Esophagus squamous epithelium (tissue), 5 donors: Measurements from ENCODE around the gene HSPA9. TPM values are rescaled to one million over a fixed set of nuclear protein-coding genes. Genes with fewer than 3 reads are reported as not detected.

ENCODE experiments used
- DNase-seq: peaks from one replicate; lab custom pipeline; 2025; lab: John Stamatoyannopoulos, UW
- H3K27ac ChIP-seq, 4 donors: fragments of 200-600 bp; sonication (generic); one replicate each; pipeline ENCODE4 v1.5.1; 2016 to 2019; ENCODE audit warnings: mild to moderate bottlenecking in 1 of 4
- H3K27me3 ChIP-seq, 4 donors: fragments of 200-600 bp; sonication (generic); 1 replicate in 3 of 4; 2 replicates in 1 of 4; pipeline versions ENCODE4 v1.5.1 to v1.6.0; 2017 to 2021; ENCODE audit warnings: antibody characterized with exemption in 1 of 4
- H3K36me3 ChIP-seq, 3 donors: fragments of 200-600 bp; sonication (generic); one replicate each; pipeline ENCODE4 v1.5.1; 2016 to 2019
- H3K4me1 ChIP-seq, 3 donors: fragments of 200-600 bp; sonication (generic); one replicate each; pipeline ENCODE4 v1.5.1; 2017 to 2019
- H3K4me3 ChIP-seq, 4 donors: fragments of 200-600 bp; sonication (generic); 1 replicate in 3 of 4; 2 replicates in 1 of 4; pipeline ENCODE4 v1.5.1; 2016 to 2019; ENCODE audit warnings: mild to moderate bottlenecking in 2 of 4, moderate library complexity in 1 of 4
- H3K9me3 ChIP-seq, 3 donors: fragments of 200-600 bp; sonication (generic); one replicate each; pipeline ENCODE4 v1.5.1; 2016 to 2019
- POLR2A ChIP-seq, 4 donors: fragments of 450-650 bp; IDR thresholded peaks; one replicate each; pipeline ENCODE4 v1.6.1; 2017; ENCODE audit warnings: antibody characterized with exemption in 4 of 4, mild to moderate bottlenecking in 4 of 4, moderate library complexity in 3 of 4
- WGBS, 2 donors: methylation state at CpG; one replicate each; pipeline ENCODE4 v1.1.5; 2018; 5-methylcytosine and 5-hydroxymethylcytosine counted together
- intact Hi-C: fragments of 100-400 bp; cut with DNase I; formaldehyde crosslinking; loops from one replicate; pipeline ENCODE4 v1.15.0; 2022
- small RNA-seq, 4 donors: library from RNA; depleted of rRNA; stranded (forward); fragments of <200 nt; gene quantifications; one replicate each; pipeline ENCODE3, GENCODE V24; 2016
- total RNA-seq, 4 donors: library from RNA; depleted of rRNA; stranded (reverse); fragments of >200 nt; gene quantifications; one replicate each; pipeline ENCODE4 v1.1.0, GENCODE V29; 2016
- TF ChIP-seq, protein P1 (sequence below), 6 experiments: fragments of 450-650 bp in 4 of 6; fragments of 200-600 bp in 2 of 6; sonication (generic) in 2 of 6; IDR thresholded peaks; one replicate each; pipeline ENCODE4 v1.5.1; 2016 to 2019; ENCODE audit warnings: antibody characterized with exemption in 6 of 6, mild to moderate bottlenecking in 4 of 6, moderate library complexity in 4 of 6
- donor health status: DM: yes; HTN: yes; CAD: no.

The HSPA9 gene
- total RNA-seq, 4 donors from 2014 or later = 185 to 354 (median 279) TPM

GRCh38 chr5:138504799-138505198 is 70.4 kb downstream of the HSPA9 start:
- Histone ChIP-seq H3K36me3 (peaks cover 0 to 37% (median 23%) of the 10 kb centered on the region in 3 donors), H3K4me1 (peaks cover 21 to 72% (median 45%) of the 10 kb centered on the region in 3 donors), H3K27ac (peak overlapping the region; percentile 75 to 86 (median 82)), H3K9me3 (no peaks in the 10 kb centered on the region), H3K27me3 (no peaks in the 10 kb centered on the region), H3K4me3 (no peak overlapping the region)
- no peak for DNase-seq
- 11 to 16% methylated on average over 4 of the region's 4 CpGs for WGBS, 2 donors
- TF ChIP-seq, protein P1, sequence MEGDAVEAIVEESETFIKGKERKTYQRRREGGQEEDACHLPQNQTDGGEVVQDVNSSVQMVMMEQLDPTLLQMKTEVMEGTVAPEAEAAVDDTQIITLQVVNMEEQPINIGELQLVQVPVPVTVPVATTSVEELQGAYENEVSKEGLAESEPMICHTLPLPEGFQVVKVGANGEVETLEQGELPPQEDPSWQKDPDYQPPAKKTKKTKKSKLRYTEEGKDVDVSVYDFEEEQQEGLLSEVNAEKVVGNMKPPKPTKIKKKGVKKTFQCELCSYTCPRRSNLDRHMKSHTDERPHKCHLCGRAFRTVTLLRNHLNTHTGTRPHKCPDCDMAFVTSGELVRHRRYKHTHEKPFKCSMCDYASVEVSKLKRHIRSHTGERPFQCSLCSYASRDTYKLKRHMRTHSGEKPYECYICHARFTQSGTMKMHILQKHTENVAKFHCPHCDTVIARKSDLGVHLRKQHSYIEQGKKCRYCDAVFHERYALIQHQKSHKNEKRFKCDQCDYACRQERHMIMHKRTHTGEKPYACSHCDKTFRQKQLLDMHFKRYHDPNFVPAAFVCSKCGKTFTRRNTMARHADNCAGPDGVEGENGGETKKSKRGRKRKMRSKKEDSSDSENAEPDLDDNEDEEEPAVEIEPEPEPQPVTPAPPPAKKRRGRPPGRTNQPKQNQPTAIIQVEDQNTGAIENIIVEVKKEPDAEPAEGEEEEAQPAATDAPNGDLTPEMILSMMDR (IDR thresholded peaks at IDR 0.05) = no peak
- TF ChIP-seq POLR2A (IDR thresholded peaks at IDR 0.05) = no peak
- intact Hi-C loops = loop anchor here (5.0 kb wide), 1 partner anchor 42 kb away; no protein-coding TSS in a partner anchor

Small RNA genes lying within 50 kb of the gene (small RNA-seq; reads per million reads assigned to genes)
- gene RF00154 (144 to 525 (median 209) reads per million in 4 donors), gene RF01210 (0 to 0.27 (median 0) reads per million in 4 donors), gene SNORD63 (1,104 to 3,452 (median 1,871) reads per million in 4 donors)

Other genes starting within 250 kb of the HSPA9 start
- 1 to 10 TPM in 3 of 4 donors, under 1 TPM in 1; 0.80 to 3.1 (median 1.8) TPM for gene CDC25C, start 243.6 kb downstream of the HSPA9 start, total RNA-seq
- 10 to 100 TPM; 12.1 to 14.2 (median 13.4) TPM for gene FAM53C, start 237.1 kb downstream of the HSPA9 start, total RNA-seq
- 10 to 100 TPM; 34.5 to 53.8 (median 36.2) TPM for gene KDM3B, start 222.7 kb downstream of the HSPA9 start, total RNA-seq
- gene REEP2, start 136.3 kb downstream of the HSPA9 start, total RNA-seq = 1 to 10 TPM in 1 of 4 donors, under 1 TPM in 3; 0.11 to 3.8 (median 0.20) TPM
- 10 to 100 TPM; 10.9 to 47.8 (median 19.5) TPM for gene EGR1, start 109.9 kb downstream of the HSPA9 start, total RNA-seq
- 100 to 1,000 TPM in 2 of 4 donors, 10 to 100 TPM in 2; 65.2 to 132 (median 103) TPM for gene ETF1, start 32.2 kb downstream of the HSPA9 start, total RNA-seq
- gene CTNNA1, start 178.0 kb upstream of the HSPA9 start, total RNA-seq = 100 to 1,000 TPM; 293 to 393 (median 348) TPM